Measurements from ENCODE around the gene ANKLE2.

The ANKLE2 gene

DNA sequence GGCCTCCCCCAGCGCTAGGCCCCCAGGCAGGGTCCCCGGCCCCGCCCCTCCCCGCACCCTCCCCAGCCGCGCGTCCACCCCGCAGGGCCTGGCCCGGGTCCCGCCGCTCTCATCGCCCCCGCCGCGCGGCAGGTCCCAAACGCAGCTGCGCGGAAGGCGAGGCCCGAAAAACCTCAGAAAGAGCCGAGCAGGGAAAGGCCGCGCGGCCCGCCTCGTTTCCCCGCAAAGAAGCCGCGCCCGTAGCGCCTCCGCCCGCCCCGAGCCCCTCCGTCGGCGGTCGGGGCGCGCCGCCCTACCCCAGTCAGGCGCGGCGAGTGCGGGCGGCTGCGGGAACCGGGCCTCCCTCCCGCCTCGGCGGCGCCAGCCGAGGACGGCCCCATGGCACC is 74.8 kb downstream of the ANKLE2 start:
- no peak for FAIRE-seq

DNA sequence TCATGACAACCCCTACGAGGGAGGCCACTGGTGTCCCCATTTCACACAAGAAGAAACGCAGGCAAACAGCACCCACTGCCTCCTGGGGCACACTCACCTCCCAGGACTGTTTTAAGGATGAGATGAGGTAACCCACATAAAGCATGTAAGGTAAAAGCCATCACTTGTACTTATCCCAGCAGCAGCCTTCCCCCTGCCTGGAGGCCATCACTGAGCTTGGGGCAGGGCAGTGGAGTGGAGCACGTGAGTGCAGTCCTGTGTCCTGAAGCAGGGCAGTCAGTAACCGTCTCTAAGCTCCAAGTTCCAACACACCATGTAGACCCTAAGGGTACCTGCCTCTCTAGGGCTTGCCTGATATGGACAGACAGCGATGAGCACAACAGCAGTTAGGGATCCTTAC is 76.2 kb downstream of the ANKLE2 start:
- no peak for FAIRE-seq

GRCh38 chr12:132677492-132677891 is 84.1 kb downstream of the ANKLE2 start:
- no peak for FAIRE-seq

GRCh38 chr12:132675757-132676432 is 85.7 kb downstream of the ANKLE2 start:
- no peak for FAIRE-seq
